ENCODE results near the gene TNRC18.
"Not testable (repeated sequence)": the region's sequence is repeated elsewhere in the genome, so short reads cannot be mapped to it uniquely, and the experiment has no call there.

Gene TNRC18

DNA sequence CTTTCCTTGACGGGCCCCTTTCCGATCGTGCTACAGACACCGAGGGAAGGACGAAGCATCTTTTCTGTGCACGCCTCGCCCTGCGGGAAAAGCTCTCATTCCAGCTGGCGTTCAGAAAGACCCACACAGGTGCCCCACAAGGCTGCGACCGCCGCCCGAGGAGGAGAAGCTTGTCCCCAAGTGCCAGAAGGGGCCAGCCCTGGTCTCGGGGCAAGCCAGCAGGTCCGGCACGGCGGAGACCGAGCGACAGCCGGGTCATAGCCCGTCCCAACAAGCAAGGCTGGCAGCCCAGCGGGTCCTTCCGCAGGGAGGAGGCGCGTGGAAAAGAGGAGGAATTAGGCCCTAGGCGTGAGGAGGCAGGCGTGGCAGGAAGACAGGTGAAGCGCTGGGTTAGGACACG lies 62.7 kb downstream of the TNRC18 start:
- H3K9me2 ChIP-seq (replicated peaks; ENCODE audit: low read depth, low read length): no peaks in the 10 kb centered on the region
- H3K4me1 ChIP-seq (ENCODE audit: insufficient read depth, low read length, poor library complexity, severe bottlenecking): peaks cover 4% of the 10 kb centered on the region
- no peaks in the 10 kb centered on the region for H3F3A ChIP-seq (ENCODE audit: low read depth)
- peaks cover 40% of the 10 kb centered on the region for H4K20me1 ChIP-seq (ENCODE audit: insufficient read depth, low read length, poor library complexity, severe bottlenecking)
- H3K79me2 ChIP-seq (ENCODE audit: insufficient read depth, low read length): peaks cover 48% of the 10 kb centered on the region
- no peak overlapping the region for H2AFZ ChIP-seq (ENCODE audit: low read length)
- no peak overlapping the region for H3K9ac ChIP-seq (ENCODE audit: low read depth, low read length, poor library complexity, severe bottlenecking)
- H3K27me3 ChIP-seq (ENCODE audit: insufficient read depth, low read length, poor library complexity, severe bottlenecking): no peaks in the 10 kb centered on the region
- H3K4me3 ChIP-seq (ENCODE audit: low read length, poor library complexity, severe bottlenecking): no peak overlapping the region
- H3K9me3 ChIP-seq (ENCODE audit: insufficient read depth, low read depth, low read length): no peaks in the 10 kb centered on the region
- H3K36me3 ChIP-seq (ENCODE audit: insufficient read depth, low read length): peaks cover 95% of the 10 kb centered on the region; the same call in 1 of the 2 replicates
- TF ChIP-seq, protein P1, sequence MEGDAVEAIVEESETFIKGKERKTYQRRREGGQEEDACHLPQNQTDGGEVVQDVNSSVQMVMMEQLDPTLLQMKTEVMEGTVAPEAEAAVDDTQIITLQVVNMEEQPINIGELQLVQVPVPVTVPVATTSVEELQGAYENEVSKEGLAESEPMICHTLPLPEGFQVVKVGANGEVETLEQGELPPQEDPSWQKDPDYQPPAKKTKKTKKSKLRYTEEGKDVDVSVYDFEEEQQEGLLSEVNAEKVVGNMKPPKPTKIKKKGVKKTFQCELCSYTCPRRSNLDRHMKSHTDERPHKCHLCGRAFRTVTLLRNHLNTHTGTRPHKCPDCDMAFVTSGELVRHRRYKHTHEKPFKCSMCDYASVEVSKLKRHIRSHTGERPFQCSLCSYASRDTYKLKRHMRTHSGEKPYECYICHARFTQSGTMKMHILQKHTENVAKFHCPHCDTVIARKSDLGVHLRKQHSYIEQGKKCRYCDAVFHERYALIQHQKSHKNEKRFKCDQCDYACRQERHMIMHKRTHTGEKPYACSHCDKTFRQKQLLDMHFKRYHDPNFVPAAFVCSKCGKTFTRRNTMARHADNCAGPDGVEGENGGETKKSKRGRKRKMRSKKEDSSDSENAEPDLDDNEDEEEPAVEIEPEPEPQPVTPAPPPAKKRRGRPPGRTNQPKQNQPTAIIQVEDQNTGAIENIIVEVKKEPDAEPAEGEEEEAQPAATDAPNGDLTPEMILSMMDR (conservative IDR thresholded peaks at IDR 0.05; ENCODE audit: low read length): no peak
- no peak for TF ChIP-seq EZH2phosphoT487 (IDR thresholded peaks at IDR 0.05; ENCODE audit: borderline replicate concordance)
- no peak overlapping the region for H3K4me2 ChIP-seq (ENCODE audit: low read depth, low read length, poor library complexity, severe bottlenecking)

DNA sequence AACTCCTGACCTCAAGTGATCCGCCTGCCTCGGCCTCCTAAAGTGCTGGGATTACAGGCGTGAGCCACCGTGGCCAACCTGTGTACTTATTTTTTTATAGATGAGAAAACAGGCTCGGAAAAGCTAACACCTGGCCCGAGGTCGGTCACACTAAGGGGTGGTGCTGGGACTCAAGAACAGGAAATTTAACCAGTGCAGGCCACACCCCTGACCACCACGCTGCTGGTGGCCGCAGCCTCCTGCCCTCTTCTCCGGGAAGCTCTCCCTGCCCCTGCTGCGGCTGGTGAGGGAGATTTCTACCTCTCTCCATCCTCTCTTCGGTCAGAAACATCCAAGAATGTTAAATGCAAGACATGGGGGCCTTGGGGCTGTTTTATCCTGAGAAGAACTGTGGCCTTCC lies 63.2 kb downstream of the TNRC18 start:
- H3K27me3 ChIP-seq (ENCODE audit: insufficient read depth, low read length, poor library complexity, severe bottlenecking): no peaks in the 10 kb centered on the region
- H3K79me2 ChIP-seq (ENCODE audit: insufficient read depth, low read length): peaks cover 44% of the 10 kb centered on the region
- H3K36me3 ChIP-seq (ENCODE audit: insufficient read depth, low read length): peaks cover 95% of the 10 kb centered on the region; the same call in 1 of the 2 replicates
- H3K4me1 ChIP-seq (ENCODE audit: insufficient read depth, low read length, poor library complexity, severe bottlenecking): peaks cover 4% of the 10 kb centered on the region
- H3K4me2 ChIP-seq (ENCODE audit: low read depth, low read length, poor library complexity, severe bottlenecking): no peak overlapping the region
- peaks cover 35% of the 10 kb centered on the region for H4K20me1 ChIP-seq (ENCODE audit: insufficient read depth, low read length, poor library complexity, severe bottlenecking)
- H3K9me3 ChIP-seq (ENCODE audit: insufficient read depth, low read depth, low read length): no peaks in the 10 kb centered on the region
- no peak overlapping the region for H3K9ac ChIP-seq (ENCODE audit: low read depth, low read length, poor library complexity, severe bottlenecking)
- no peak overlapping the region for H2AFZ ChIP-seq (ENCODE audit: low read length)
- no peaks in the 10 kb centered on the region for H3K9me2 ChIP-seq (replicated peaks; ENCODE audit: low read depth, low read length)
- H3K4me3 ChIP-seq (ENCODE audit: low read length, poor library complexity, severe bottlenecking): no peak overlapping the region
- no peaks in the 10 kb centered on the region for H3F3A ChIP-seq (ENCODE audit: low read depth)
- TF ChIP-seq, protein P1 (conservative IDR thresholded peaks at IDR 0.05; ENCODE audit: low read length): no peak
- no peak for TF ChIP-seq EZH2phosphoT487 (IDR thresholded peaks at IDR 0.05; ENCODE audit: borderline replicate concordance)

DNA sequence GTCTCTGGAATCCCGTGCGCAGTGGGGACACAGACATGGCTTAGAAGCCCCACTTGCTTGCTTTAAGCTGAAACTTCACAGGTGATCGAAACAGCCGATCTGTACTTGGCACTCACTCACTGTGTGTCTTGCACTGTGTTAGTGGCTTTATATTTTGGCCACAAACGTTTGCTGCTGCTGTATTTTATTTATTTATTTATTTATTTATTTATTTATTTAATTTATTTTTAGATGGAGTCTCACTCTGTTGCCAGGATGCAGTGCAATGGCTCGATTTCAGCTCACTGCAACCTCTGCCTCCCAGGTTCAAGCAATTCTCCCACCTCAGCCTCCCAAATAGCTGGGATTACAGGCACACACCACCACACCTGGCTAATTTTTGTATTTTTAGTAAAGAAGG lies 63.6 kb downstream of the TNRC18 start:
- peaks cover 35% of the 10 kb centered on the region for H4K20me1 ChIP-seq (ENCODE audit: insufficient read depth, low read length, poor library complexity, severe bottlenecking)
- not testable (repeated sequence) for H3K27me3 ChIP-seq (ENCODE audit: insufficient read depth, low read length, poor library complexity, severe bottlenecking); H2AFZ ChIP-seq (ENCODE audit: low read length)

DNA sequence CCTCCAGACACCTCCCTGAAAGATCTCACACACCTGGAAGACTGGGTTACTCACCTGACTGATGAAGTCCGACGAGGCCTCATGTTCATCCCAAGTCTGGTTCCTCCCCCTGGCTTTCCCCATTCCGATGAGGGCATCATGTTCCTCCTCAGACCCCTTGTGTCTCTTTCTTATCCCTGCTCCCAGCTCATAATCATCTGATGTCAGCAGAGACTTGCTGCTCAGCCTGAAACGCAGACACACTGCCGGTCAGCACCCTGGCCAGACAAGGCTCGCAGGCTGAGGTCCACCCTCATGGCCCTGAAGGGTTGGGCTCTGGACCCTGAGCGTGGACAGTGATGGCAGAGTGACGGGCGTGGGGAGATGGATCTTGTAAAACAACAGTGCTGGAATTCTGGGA lies 64.3 kb downstream of the TNRC18 start:
- TF ChIP-seq EZH2phosphoT487 (IDR thresholded peaks at IDR 0.05; ENCODE audit: borderline replicate concordance): no peak
- TF ChIP-seq, protein P1 (conservative IDR thresholded peaks at IDR 0.05; ENCODE audit: low read length): no peak
- Histone ChIP-seq H3K9ac (ENCODE audit: low read depth, low read length, poor library complexity, severe bottlenecking) (no peak overlapping the region), H3K27me3 (ENCODE audit: insufficient read depth, low read length, poor library complexity, severe bottlenecking) (no peaks in the 10 kb centered on the region), H3K9me3 (ENCODE audit: insufficient read depth, low read depth, low read length) (no peaks in the 10 kb centered on the region), H2AFZ (ENCODE audit: low read length) (no peak overlapping the region), H3K4me2 (ENCODE audit: low read depth, low read length, poor library complexity, severe bottlenecking) (no peak overlapping the region), H3F3A (ENCODE audit: low read depth) (no peaks in the 10 kb centered on the region), H3K79me2 (ENCODE audit: insufficient read depth, low read length) (peaks cover 44% of the 10 kb centered on the region), H3K9me2 (replicated peaks; ENCODE audit: low read depth, low read length) (no peaks in the 10 kb centered on the region), H3K4me1 (ENCODE audit: insufficient read depth, low read length, poor library complexity, severe bottlenecking) (peaks cover 12% of the 10 kb centered on the region), H3K4me3 (ENCODE audit: low read length, poor library complexity, severe bottlenecking) (no peak overlapping the region), H3K36me3 (ENCODE audit: insufficient read depth, low read length) (peaks cover 95% of the 10 kb centered on the region; the same call in 1 of the 2 replicates), H4K20me1 (ENCODE audit: insufficient read depth, low read length, poor library complexity, severe bottlenecking) (peaks cover 36% of the 10 kb centered on the region)

More for the DNA sequence above, 63.6 kb downstream of the TNRC18 start:
- H3K4me3 ChIP-seq (ENCODE audit: low read length, poor library complexity, severe bottlenecking); H3F3A ChIP-seq (ENCODE audit: low read depth); H3K4me2 ChIP-seq (ENCODE audit: low read depth, low read length, poor library complexity, severe bottlenecking); H3K9me2 ChIP-seq (replicated peaks; ENCODE audit: low read depth, low read length); H3K9me3 ChIP-seq (ENCODE audit: insufficient read depth, low read depth, low read length); H3K4me1 ChIP-seq (ENCODE audit: insufficient read depth, low read length, poor library complexity, severe bottlenecking); H3K9ac ChIP-seq (ENCODE audit: low read depth, low read length, poor library complexity, severe bottlenecking): not testable (repeated sequence)
- peaks cover 44% of the 10 kb centered on the region for H3K79me2 ChIP-seq (ENCODE audit: insufficient read depth, low read length)
- peaks cover 95% of the 10 kb centered on the region; the same call in 1 of the 2 replicates for H3K36me3 ChIP-seq (ENCODE audit: insufficient read depth, low read length)
